Activated CD8-positive, alpha-beta memory T cell treated with anti-CD3 and anti-CD28 coated beads for 48 hours (primary cell): ENCODE measurements around the gene GPHN.
A peak's percentile ranks its signal among the peaks of the same experiment; 100 is the strongest.
"Not testable (repeated sequence)": the region's sequence is repeated elsewhere in the genome, so short reads cannot be mapped to it uniquely, and the experiment has no call there.

ENCODE experiments used
- DNase-seq, 3 experiments: peaks; one replicate each; pipeline ENCODE4 v3.0.0-alpha.2; 2020; ENCODE audit warnings: low read depth in 2 of 3, low spot score in 2 of 3

GPHN gene

DNA sequence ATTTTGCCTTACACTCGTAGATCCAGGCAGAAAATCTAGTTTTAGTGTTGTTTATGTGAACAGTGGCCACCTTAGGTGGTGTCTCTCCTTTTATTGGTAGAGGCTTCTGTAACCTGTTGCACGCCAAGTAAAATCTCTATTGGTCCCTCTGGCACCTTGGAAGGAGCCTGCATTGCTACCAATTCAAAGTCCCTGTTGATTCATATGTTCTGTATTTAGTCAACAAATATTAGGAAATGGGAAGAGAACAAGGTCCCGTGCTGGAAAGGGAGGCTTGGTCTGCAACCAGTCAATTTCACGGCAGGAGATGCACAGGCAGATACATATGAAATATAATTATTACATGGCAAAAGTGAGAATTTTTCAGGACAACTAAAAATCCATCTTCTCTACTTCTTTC lies 6.4 kb upstream of the GPHN start:
- DNase-seq = no peak

DNA sequence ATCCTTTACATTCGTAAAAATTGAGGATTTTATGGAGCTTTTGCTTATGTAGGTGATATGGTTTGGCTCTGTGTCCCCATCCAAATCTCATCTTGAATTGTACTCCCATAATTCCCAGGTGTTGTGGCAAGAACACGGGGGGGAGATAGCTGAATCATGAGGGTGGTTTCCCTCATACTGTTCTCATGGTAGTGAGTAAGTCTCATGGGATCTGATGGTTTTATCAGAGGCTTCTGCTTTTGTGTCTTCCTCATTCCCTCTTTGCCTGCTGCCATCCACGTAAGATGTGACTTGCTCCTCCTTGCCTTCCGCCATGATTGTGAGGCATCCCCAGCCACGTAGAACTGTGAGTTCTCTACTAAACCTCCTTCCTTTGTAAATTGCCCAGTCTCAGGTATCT lies 5.1 kb upstream of the GPHN start:
- not testable (repeated sequence) for DNase-seq

GRCh38 chr14:66503532-66503931 lies 4.4 kb upstream of the GPHN start:
- DNase-seq = no peak

DNA sequence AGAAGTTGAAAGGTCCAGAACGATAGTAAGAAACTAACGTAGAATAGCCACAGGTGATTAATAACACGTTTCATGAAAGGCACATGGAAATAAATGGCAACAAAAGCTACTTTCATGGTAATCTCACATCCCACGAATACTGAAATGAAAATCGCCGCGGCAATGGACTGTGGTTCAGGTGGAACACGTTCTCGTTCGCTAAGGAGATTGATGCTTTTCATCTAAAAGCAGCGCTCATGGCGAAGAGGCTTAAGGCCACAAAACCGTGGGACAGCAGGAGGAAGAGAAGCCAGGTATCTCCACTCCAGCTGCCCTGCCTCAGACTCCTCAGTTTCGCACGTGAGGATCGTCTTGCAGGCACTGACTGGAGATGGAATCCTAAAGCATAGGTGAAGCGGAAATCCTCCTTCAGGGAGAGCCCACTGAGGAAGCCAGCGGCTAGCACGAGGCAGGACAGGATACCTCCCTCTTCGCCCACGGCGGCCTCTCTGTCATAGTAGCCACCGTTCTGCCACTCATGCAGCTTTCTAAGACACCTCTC lies 696 bp upstream of the GPHN start:
- peak in 2 of 3 experiments; percentile 2 to 20 for DNase-seq

DNA sequence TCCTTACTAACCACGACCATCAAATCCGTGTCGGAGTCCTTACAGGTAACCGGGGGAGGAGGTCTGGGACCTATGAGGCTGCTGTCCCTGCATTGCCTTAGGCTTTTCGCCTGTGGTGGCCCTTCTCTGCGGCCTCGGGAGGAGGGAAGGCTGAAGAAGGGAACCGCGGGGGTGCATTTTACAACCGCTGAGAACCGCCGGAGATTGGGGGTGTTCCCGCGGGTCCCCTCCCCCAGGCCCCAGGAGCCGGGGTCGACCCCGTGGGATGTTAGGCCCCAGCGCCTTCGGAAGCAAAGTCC lies 549 bp downstream of the GPHN start:
- peak in 1 of 3 experiments; percentile 2 for DNase-seq

DNA sequence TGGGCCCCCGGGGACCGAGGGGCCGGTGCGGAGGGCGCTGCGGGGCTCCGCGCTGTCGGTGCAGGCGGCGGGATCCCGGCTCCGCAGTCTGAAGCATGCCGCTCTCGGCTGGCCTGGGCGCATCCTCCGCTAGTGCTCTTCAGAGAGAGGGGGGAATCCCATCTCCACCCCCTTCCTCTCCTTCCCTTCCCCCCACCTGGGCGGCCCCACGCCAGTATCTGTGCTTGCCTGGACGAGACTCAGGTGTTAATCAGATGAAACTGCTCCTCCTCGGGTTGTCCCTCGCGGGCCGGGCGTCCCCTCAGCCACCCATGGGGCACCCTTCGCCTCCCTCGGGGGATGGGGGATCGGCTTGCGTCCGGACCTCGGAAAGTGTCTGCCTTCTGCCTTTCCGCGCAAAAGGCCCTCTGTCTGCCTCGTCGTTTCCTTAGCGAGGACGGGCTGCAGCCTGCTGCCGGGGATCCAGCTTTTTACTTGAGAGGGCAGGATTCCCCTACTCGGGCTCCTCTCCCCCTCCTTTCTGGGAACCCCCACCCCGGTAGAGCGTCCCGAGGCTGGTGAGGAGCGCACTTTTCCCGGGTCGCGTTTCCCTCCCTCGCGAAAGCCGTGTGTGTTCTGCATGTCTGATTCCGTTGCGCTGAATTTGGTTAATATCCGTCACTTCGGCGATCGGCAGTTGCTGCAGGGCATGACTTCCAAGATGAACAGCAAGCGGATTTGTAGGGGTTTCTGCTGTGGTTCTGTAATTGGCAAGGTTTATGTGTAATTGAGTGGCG lies 1.1 kb downstream of the GPHN start:
- DNase-seq = peak in 2 of 3 experiments; percentile 34 to 44

- DNase-seq = no peak
These were observed 1.9 kb downstream of the GPHN start for GRCh38 chr14:66509874-66510273.

- DNase-seq = no peak
These were observed 3.9 kb downstream of the GPHN start for GRCh38 chr14:66511849-66512248.

DNA sequence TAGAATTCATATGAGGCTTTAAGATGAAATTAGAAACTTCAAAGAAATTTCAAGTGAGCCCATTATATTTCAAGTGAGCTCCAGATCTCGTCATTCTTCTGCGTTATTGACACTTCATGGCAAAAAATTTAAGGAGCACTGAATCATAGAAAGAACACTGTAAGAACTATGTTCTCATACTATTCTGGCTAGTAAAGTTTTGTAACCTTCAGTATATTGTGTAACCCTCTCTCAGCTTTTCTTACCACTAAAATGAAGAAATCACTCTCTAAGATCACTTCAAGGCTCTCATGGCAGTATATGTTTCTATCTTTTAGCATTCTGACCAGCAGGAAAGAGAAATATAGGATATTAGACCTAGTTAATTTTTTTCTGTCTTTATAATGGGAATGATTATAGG lies 6.3 kb downstream of the GPHN start:
- DNase-seq = no peak

- no peak for DNase-seq
These were observed 22.6 kb downstream of the GPHN start for GRCh38 chr14:66530526-66530925.

- no peak for DNase-seq
These were observed 31.1 kb downstream of the GPHN start for GRCh38 chr14:66539034-66539433.

DNA sequence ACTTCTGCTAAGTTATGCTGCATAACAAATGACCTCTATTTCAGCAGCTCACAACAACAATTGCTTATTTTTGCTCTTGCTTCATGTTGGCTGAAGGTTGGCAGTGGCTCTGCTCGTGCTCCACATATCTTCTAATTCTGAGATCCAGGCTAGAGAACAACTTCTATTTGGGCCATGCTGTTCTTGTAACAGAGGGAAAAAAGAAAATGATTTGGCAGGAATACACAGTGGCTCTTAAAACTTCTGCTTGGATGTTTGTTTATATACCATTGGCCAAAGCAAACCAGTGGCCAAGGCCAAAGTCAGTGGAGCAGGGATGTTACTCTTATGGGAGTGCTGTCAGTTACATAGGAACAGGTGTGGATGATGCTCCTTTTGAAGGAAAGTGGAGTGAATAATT lies 32.1 kb downstream of the GPHN start:
- no peak for DNase-seq

DNA sequence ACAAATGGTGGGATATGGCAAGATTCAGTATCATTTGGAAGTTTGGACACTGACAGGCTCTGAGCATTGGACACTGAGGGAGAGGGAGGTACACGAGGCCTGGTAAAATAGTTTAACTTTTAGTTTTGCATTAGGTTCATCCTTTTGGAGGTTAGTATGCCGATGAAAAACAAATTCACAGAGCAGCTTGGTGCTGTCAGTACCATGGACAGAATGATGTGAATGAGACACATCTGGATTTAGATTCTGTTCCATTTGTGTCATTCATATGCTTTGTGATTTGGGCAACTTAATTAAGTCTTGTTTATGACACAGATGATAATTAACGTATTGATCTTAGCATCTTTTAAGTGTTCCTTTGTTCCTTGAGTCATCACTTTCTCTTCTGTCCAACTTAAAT lies 33.7 kb downstream of the GPHN start:
- DNase-seq = no peak

DNA sequence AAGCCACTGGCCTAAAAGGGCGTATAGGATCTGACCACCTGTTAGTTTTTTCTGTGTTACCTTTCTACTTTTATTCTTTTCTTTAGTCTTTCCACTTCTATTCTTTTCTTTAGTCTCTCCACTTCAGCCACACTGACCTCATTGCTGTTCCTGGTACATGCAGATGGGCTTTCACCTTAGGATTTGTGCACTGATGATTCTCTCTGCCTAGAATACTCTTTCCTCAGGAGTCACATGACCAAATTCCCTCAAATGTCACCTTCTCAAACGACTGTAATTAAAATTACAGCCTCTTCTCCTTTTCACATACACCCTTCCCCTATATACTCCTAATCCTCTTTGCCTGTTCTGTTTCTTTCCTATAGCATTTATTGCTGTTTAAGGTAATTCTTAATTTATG lies 36.0 kb downstream of the GPHN start:
- DNase-seq = no peak

- DNase-seq = not testable (repeated sequence)
These were observed 37.2 kb downstream of the GPHN start for GRCh38 chr14:66545191-66545590.

DNA sequence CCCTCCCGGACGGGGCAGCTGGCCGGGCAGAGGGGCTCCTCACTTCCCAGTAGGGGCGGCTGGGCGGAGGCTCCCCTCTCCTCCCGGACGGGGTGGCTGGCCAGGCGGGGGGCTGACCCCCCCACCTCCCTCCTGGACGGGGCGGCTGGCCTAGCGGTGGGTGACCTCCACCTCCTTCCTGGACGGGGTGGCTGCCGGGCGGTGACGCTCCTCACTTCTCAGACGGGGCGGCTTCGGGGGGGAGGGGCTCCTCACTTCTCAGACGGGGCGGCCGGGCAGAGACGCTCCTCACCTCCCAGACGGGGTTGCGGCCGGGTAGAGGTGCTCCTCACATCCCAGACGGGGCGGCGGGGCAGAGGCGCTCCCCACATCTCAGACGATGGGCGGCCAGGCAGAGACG lies 37.8 kb downstream of the GPHN start:
- not testable (repeated sequence) for DNase-seq

DNA sequence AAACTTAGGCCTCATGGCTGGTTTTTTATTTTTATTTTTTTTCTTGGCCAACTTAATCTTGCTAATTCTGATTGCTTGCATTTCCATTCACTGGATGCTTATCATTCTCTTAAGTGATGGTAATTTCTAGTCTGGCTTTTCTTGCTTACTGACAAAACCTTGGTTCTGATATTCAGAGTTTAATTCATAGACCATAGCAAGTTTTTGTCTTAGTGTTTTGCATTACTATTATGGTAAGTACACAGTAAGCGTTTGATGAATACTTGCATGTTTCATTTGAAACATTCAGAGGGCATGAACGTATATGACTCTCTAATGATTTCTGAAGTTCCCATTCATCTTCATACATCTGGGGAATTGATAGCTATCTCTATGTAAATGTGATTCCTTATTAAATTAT lies 55.8 kb downstream of the GPHN start:
- no peak for DNase-seq

DNA sequence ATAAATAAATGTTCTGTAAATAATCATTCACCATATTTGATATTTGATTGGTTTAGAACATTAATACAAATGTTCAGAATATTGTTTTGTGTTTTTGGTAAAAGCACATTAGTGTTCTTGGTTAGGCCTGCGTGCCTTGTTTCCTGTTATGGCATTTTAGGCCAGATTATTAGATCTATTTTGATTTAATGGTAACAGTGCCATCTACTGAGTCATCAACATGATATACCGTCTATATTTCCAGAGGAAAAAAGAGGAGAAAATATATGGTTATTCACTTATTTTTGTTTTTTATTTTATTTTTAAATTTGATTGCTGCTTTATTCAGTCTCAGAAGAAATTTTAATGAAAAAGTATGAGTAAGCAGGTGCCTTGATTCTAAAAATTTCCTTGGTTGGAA lies 60.3 kb downstream of the GPHN start:
- no peak for DNase-seq

GRCh38 chr14:66572826-66573225 lies 64.9 kb downstream of the GPHN start:
- no peak for DNase-seq

DNA sequence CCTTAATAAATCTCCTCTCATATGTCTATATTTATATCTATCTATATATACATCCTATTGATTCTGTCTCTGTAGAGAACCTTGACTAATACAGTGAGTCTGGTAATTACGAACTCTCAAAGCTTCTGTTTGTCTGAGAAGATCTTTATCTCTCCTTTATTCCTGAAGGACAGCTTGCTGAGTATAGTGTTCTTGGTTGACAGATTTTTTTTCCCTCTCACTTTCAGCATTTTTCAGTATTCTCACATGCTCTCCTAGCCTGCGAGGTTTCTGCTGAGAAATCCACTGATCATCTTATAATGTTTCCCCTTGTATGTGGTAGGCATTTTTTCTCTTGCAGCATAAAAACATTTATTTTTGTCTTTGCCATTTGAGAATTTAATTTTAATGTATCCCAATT lies 67.1 kb downstream of the GPHN start:
- DNase-seq = no peak

DNA sequence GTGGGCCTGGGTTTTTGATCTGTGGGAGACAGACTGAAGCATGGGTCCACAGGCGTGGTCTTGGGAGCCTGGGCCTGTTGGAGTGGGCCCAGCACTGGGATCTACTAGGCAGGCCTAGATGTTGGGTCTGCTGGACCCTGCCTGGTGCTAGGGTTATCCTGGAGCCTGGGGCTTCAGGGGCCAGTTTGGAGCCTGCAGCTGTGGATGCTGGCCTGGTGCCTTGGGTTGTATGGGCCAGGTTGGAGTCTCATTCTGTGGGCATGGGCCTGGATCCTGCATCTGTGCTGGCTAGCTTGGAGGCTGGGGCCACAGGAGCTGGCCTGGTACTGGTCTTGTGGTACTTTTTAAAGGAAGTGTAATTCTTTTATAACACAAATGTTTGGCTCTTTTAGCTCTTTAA lies 68.0 kb downstream of the GPHN start:
- no peak for DNase-seq

DNA sequence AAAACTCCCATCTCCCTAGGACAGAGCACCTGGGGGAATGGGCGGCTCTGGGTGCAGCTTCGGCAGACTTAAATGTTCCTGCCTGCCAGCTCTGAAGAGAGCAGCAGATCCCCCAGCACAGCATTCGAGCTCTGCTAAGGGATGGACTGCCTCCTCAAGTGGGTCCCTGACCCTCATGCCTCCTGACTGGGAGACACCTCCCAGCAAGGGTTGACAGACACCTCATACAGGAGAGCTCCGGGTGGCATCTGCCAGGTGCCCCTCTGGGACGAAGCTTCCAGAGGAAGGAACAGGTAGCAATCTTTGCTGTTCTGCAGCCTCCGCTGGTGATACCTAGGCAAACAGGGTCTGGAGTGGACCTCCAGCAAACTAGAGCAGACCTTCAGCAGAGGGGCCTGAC lies 79.8 kb downstream of the GPHN start:
- not testable (repeated sequence) for DNase-seq

- no peak for DNase-seq
These were observed 87.4 kb downstream of the GPHN start for GRCh38 chr14:66595394-66595793.
